Activated CD8-positive, alpha-beta memory T cell treated with anti-CD3 and anti-CD28 coated beads, Interleukin-2, amount 50 U/mL, for 1 hour (primary cell): ENCODE data around the gene MTA1.
A peak's percentile ranks its signal among the peaks of the same experiment; 100 is the strongest.

ENCODE experiments used
- DNase-seq: peaks from one replicate; pipeline ENCODE4 v3.0.0-alpha.2; 2020; ENCODE audit errors: extremely low read depth

The MTA1 gene

DNA sequence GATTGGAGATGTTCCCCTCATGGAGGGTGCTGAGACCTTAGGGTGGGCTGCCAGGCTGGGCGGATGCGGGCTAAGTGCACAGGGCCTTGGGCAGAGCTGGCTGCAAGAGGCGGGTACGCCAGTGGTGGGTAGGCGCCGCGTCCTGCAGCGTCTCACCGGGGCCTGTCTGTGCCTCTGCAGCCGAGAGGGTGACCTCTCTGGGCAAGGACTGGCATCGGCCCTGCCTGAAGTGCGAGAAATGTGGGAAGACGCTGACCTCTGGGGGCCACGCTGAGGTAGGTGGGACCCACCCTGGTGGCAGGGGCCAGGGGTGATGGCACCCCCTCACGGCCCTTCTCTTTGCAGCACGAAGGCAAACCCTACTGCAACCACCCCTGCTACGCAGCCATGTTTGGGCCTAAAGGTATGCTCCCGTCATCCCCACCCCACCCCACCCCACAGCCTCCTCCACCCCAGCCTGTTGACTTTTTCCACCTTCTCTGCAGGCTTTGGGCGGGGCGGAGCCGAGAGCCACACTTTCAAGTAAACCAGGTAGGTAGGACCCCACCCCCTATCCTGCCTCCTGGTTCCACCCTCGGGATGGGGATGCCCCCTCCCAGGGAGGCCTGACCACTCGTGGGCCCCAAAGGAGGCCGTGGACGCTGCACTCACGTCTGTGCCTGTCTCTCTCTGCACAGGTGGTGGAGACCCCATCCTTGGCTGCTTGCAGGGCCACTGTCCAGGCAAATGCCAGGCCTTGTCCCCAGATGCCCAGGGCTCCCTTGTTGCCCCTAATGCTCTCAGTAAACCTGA lies 68.6 kb downstream of the MTA1 start:
- DNase-seq, result no peak

DNA sequence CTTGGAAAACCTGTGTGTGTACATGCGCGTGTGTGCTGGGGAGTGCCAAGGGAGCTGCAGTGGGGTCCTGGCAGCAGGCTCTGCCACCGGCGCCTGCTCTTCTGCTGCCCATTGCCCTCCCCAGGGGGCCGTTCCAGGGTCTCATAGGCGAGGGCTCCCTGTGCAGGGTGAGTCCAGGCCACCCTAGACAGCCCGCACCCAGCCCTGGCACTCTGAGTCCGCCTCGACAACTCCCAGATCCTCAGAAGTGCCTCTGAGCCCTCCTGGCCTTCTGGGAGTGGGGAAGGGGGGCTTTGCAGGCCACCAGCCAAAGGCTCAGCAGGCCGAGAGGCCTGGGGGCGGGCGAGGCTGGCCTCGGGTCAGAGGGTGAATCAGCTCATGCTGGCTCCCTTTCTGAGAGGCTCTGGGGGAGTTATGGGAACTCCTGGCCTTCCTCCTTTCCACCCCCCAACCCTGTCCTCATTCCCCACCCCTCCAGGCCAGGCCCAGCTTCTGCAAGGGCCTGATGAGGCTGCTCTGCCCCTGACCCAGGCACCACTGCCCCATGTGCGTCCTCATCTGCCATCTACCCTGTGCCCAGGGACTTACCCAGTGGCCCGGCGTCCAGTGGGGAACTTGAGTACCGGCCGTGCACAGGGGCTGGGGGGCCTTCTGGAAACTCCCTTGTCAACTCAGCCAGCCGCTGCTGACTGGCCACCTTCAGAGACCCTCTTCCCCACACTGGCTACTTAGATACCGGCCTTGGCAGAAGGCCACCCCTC lies 69.3 kb downstream of the MTA1 start:
- DNase-seq, result no peak

DNA sequence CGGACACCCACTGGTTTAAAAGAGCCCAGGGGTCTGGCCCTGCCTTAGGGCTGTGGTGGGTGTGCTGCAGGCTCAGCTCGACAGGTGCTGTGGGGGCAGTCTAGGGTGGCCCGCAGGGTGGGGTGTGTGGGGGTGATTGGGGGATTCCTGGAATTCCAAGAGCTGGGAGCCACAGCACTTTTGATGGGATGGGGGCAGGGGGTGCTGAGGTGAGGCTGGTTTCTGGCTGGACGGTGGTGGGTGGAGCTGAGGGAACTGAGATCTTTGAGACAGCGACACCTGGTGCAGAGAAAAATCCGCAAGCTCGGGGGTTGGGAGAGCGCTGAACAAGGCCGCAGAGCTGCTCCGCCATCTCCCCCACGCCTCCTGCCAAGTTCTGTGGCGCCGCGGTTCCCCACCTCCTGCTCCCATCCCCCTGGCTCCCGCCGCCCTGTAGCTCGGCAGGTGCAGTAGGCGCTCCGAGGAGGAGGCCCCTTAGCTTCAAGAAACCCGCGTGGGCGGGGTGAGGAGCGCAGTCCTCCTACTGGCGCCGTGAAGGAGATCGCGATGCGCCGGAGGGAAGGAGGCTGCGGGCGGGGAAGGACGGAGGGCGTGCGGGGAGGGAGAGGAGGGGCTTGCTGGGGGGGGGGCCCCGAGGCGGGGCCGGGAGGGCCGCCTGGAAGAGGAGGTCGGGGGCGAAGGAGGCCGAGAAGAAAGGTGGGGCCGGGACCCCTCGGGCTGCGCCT lies 70.1 kb downstream of the MTA1 start:
- peak; percentile 91 for DNase-seq

DNA sequence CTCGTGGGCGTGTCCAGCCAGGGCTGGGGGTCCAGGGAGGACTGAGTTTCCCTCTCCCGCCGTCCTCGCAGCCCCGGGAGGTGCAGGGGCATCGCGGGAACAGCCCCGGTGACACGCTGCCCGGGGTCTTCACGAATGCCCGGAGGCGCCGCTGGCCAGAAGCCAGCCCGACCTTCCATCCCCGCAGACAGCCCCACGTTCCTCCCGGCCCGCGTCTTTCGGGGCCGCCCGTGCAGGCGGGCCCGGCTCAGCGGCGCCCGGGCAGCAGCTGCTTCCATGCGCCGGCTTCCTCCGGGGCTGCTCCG lies 70.6 kb downstream of the MTA1 start:
- DNase-seq, result no peak

DNA sequence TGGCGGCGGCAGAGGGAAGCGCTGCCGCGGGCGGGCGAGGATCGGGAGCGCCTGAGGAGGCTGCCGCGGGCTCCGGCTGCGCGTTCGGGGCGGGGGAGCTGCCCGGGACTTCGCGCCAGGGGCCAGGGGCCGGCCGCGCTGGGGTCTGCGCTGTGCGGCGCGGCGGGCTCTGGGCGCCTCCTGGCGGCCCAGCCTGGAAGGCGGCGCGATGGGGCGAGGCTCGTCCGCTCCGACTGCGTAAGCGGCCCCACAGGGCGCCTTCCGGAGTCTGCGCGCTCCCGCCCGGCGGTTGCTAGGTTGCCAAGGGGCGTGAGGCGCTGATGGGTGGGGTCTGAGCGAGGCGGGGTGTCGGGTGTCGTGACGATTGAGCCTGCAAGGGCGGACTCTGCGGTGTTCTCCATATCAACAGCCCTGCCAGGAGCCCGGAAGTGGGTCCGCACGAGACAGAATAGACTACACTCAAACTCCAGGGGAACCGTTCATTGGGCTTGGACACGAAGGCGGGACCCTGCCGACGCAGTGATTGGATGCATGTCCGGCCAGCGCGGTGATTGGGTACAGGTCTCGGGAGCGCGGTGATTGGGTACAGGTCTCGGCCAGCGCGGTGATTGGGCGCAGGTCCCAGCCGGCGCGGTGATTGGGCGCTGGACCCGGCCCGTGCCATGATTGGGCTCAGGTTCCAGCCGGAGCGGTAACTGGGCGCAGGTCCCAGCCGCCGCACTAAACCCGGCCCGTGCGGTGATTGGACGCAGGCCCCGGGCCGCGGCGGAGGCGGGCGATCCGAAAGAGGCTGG lies 71.1 kb downstream of the MTA1 start, which contains the start of gene TEDC1:
TSS of gene TEDC1 (plus strand) at position 675 of the 794 bp plus-strand sequence. CDS start 130 bp downstream, outside the sequence.
- DNase-seq, result peak; percentile 99

DNA sequence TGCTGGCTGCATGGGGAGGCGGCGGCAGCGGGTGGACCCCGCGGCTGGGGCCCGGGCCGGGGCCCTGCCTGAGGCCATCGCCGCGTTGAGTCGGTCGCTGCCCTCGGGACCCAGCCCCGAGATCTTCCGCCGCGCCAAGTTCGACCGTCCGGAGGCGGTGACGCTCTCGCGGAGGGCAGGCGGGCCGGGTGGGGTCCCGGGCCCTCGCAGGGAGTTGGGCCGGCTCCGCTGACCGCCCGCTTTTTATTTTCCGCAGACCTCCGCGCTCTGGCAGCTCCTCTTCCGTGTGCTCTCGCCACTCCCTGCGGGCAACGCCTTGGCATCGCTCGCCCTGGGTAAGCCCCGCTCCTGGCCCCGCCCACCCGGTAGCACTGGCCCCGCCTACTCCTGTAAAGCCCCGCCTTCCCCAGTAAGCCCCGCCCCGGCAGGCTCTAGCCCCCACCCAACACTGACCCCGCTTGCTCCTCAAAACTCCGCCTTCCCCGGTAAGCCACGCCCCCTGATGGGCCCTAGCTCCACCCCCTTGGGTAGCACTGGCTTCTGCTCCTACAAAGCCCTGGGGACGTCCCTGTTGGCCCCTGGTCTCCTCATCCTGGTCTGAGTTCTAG lies 71.8 kb downstream of the MTA1 start:
- no peak for DNase-seq

DNA sequence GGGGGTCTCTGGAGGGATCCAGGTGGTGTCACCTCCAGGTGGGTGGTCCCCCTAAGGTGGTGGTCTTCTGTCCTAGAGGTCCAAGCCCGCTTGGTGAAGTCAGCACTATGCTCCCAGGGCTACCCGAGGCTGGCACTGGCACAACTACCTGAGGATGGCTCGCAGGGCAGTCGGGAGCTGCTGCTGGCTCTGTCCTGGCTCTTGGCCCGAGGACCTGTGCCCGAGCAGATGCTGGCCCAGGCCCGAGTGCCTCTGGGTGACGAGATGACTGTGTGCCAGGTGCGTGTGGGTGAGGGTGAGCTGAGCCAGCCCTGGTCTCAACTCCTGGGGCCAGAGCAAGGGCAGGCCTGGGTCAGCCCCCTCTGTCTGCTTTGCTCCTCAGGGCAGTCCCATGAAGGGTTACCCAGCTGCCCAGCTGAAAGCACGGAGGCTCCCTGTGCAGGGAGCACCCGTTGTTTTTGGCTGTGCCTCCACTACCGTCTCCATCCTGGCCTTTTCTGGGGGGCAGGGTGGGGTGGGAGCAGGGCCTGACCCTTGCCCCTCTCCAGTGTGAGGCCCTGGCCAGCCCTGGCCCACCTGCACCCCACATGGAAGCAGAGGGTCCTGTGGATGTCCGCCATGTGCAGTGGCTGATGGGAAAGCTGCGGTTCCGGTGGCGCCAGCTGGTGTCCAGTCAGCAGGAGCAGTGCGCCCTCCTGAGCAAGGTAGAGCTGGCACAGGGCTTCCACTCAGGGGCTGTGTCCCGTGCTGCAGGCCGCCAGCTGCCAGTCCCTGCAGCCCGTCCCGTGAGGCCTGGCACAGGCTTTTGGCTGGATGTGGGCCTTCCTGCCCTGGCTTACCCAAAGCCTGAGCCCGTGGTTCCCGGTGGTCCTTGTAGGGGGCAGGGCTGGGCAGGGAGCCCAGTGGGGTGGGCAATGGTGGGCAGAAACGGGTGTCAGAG lies 72.7 kb downstream of the MTA1 start:
- no peak for DNase-seq

DNA sequence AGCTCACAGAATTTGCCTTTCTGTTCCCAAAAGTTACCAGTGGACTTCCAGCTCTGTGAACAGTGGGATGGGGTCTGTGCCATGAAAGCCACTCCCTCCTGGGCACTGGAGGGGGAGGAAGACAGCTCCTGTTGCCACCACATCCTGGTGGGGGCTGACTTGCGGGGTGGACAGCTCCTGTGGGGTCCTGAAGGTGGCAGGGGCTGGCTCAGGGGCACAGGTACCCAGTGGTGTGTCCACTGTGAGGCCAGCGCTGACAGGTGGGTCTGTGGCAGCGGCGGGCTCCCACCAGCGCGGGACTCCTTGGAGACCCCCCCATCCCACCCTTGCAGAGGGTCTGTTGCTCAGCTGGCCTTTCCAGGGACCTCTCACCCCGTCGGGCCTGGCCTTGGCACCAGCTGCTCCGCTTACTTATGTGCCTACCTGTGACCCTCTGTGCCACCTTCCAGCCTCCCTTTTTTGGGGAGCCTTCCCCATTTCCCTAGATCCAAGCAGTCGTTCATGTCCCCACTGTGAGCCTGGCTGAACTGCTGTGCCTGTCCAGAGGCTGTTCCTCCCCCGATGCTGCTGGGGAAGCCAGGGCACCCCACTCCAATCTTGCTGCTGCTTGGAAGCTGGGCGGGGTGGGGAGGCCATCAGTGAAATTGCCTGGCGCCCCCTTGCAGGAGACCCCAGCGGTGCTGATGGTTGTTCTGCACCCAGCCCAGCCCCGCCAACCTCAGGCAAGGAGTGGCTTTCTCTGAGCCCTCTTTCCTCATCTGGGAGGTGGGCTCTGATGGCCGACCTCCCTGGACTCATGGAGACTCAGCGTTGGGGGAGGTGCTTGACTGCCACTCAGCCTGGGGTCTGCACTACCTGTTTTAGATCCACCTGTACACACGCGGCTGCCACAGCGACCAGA lies 73.6 kb downstream of the MTA1 start:
- DNase-seq, result no peak

DNA sequence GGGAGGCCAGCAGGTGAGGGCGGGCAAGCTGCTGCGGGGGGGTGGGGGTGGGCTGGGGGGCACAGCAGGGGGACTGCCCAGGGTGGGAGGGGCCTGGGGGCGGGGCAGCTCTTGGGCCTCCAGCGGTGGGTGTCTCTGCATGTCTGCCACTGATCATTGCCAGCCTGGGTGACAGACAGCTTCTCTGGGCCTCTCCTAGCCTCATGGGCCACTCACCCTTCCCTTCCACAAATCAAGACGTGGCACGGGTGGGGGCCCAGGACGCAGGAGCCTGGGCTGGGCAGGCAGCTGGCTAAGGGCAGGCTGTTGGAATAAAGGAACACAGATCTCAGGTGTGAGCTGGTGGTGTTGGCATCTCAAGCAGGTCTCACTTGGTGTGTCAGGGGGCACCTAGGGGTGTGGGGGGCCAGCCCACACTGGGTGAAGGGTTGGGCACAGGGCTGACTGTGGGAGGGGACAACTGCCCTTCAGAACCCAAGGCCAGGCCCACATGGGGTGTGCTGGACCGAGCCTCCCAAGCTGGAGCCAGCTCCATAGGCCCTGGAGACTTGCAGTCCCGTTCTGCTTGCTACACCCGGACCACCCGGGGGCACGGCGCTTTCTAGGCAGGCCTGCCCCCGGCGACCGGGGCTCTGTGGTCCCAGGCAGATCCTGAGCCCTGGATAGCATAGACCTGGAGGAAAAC lies 74.4 kb downstream of the MTA1 start:
- no peak for DNase-seq

DNA sequence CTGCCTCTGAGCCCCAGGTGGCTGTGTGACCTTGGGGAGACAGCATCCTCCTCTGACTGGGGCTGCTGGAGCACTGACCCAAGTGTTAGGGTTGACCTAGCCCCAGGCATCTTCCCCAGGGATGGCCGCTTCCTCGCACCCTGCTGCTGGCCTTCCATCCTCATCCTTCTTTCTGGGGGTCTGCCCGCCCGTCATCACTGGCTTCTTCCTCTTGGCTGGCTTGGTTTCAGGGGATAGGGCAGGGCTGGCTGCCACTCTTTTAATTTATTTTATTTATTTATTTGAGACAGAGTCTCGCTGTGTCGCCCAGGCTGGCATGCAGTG lies 74.9 kb downstream of the MTA1 start:
- no peak for DNase-seq

DNA sequence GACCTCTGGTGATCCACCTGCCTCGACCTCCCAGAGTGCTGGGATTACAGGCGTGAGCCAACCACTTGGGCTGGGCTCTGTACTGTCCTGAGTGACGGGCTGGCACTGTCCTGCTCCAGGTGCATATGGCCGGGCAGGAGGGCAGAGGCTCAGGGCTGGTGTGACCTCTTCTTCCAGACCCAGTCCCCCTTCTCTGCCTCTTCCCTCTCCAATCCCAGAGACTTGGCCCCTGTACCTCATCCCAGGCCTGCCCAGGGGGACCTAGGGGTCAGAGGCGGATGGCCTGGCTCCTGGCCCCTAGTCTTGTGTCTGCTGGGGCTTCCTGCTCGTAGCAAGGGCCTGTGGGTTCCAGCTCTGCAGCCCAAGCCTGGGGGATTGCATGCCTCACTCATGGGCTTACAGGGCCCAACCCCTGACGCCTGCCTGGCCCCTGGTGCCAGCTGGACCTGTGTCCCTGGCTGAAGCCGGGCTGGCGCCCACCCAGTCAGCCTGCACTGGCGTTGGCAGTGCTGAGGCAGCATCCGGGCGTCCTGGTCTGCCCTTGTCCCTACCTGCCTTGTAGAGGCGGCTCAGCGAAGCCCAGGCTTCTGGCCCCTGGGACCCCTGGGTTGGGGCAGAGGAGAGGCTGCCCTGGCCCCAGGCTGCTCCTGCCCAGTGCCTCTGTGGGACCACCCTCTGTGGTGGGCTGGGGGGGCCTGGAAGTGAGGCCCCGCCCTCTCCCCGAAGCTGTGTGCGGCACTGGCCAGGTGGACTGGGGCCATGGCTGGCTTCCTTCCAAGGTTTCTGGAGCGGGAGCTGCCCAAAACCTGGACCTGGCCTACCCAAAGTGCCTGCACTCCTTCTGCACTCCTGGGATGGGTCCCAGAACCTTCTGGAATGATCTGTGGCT lies 75.7 kb downstream of the MTA1 start:
- DNase-seq, result no peak

DNA sequence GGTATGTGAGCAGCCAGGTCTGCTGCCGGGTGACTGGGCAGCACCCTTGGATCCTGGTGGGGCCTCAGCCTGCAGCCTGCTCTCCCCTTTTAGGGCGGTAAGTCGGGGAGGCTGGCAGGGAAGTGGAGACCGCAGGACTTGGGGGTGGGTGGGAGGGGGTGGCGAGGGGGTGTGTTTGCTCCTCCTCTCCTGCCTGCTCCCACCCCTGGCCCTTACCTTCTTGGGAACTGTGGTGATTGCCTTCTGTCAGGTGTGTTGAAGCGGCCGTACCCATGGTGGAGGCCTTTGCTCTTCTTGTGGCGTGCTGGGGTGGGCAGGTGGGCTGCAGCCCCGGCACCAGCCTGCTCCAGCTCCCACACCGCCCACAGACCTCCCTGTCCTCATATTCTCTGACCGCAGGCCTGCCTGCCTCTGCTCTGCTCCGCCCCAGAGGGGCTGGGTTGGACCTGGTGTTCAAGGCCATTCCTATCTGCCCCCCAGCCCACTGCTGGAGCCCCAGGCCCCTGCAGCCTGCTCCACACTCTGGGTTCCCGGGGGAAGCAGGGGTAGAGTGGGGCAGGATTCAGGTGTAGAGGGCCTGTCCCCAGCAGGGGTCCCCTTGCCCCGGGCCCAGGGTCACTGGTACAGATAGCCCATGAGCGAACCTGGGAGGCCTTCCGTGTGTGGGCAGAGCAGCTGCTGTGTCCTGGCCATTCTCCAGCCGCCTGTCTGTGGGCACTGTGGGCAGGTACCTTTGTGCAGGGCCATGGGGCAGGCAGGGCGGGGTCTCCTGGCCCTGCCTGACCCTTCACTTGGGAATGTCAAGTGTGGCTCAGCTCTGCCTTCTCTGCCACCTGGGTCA lies 76.6 kb downstream of the MTA1 start:
- DNase-seq, result no peak

DNA sequence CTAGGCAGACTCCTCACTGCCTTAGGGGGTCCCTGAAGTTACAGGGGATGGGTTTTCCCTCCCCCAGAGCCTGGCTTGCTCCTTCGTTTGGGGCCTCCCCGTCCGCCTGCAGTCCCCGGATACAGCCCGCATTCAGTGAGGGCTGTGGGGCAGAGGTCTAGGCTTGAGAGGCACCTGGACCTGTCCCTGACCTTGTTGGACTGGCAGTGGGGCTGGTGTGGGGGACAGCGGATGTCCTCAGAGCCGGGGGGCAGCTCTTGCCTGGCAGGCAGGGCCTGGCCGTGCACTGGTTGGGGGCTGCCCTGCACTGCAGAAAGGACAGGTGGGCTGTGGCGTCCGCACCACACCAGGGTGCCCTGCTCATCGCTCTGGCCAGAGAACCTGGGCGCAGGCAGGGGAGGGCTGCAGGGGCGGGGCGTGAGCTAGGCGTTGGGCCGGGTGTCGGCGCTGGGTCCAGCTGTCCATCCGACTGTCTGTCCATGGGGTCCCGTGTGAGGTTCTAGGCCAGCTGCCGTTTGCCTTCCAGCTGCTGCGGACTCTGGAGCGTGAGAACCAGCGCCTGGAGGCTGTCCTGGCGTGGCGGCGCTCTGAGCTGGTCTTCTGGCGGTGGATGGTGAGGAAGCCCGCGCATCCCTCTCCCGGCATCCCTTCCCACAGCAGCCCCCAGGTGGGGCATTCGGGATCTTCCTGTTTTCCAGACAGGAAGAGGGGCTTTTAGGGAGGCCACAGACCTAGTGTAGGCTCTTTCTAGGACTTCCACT lies 77.4 kb downstream of the MTA1 start:
- no peak for DNase-seq

DNA sequence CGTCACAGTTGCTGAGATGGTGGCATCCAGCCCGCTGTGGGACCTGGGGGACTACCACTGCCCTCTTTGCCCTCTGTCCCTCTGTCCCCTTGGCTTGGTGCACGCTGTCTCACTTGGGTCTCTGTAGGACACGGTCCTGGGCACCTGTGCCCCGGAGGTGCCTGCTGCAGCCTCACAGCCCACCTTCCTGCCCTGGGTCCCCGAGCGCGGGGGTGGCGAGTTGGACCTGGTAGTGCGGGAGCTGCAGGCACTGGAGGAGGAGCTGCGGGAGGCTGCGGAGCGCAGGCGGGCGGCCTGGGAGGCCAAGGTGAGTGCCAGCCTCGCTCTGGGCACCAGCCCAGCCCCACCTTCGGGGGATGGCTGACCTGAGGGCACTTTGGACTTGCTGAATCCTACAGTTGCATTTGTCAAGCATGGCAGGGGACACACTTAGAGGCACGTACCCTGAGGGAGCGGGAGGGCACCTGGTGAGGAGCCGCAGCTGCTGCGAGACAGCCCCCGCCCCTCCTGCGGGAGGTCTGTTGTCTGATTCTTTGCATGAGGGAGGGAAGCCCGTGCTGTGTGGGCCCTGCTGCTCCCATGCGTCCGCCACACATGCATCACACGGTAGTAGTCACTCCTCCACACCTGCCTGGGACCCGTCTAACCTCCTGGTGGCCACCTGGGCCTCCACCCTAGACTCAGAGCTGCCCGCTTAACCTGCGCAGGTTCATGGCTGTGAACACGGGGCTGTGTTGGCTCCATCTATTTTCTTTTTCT lies 78.2 kb downstream of the MTA1 start:
- no peak for DNase-seq
